ENCODE results near the gene CD5L. TPM values are rescaled to one million over a fixed set of nuclear protein-coding genes. Genes with fewer than 3 reads are reported as not detected.

Gene CD5L
- total and polyA plus RNA-seq, 2 donors (not counting 1 experiment from before 2014, with no cell fraction given): 0.17 TPM; not detected in 1

- peak within 1 kb of the TSS; percentile 87 for H3K9ac ChIP-seq (ENCODE audit: low read length)
- intact Hi-C loops (cut with micrococcal nuclease): loop anchor here (1.0 to 2.0 kb wide), 4 partner anchors 14 to 46 kb away; no protein-coding TSS in a partner anchor
- POLR2A ChIA-PET: interaction anchor here (0.6 to 1.4 kb wide), 7 partner anchors 9 to 46 kb away, joined by 3 to 11 read pairs (median 3); no protein-coding TSS in a partner anchor
- no peaks in the 10 kb centered on the region for H3K27me3 ChIP-seq (replicated peaks in 1 of 4; ENCODE audit: control extremely low read depth in 1 of 4, control insufficient read depth in 3 of 4, insufficient read depth in 4 of 4, low read length in 3 of 4)
- peaks cover 55% of the 10 kb centered on the region for H3K4me1 Mint-ChIP-seq
- H3K27me3 Mint-ChIP-seq: no peaks in the 10 kb centered on the region
- H3K4me3 ChIP-seq (ENCODE audit: control extremely low read depth in 1 of 5, extremely low read depth in 1 of 5, insufficient read depth in 1 of 5, low read depth in 2 of 5, low read length in 4 of 5): peak within 1 kb of the TSS; percentile 66 to 97 (median 84)
- H3K4me1 ChIP-seq (ENCODE audit: control insufficient read depth in 2 of 2, insufficient read depth in 2 of 2, low read length in 2 of 2): peaks cover 20 to 23% of the 10 kb centered on the region in 2 donors
- H3K4me2 ChIP-seq (replicated peaks; ENCODE audit: low read depth, low read length, poor library complexity, severe bottlenecking): peak within 1 kb of the TSS; percentile 77
- H3K9me3 ChIP-seq (ENCODE audit: control extremely low read depth in 1 of 3, control insufficient read depth in 2 of 3, insufficient read depth in 1 of 3, low read length in 2 of 3): no peaks in the 10 kb centered on the region
- no peak within 1 kb of the TSS for H3K27ac Mint-ChIP-seq
- TF ChIP-seq CTCF (IDR thresholded peaks at IDR 0.05) (no peak), EZH2 (IDR thresholded peaks at IDR 0.05; ENCODE audit: borderline replicate concordance, insufficient read depth, low read depth, low read length, poor library complexity, severe bottlenecking) (no peak)
- no peak within 1 kb of the TSS for H3K4me3 Mint-ChIP-seq
- H4K20me1 ChIP-seq (ENCODE audit: control insufficient read depth, insufficient read depth, low read length, poor library complexity, severe bottlenecking): no peaks in the 10 kb centered on the region
- peak within 1 kb of the TSS; percentile 39 for H2AFZ ChIP-seq (ENCODE audit: insufficient read depth, low read depth, low read length, poor library complexity, severe bottlenecking)
- CTCF ChIA-PET: interaction anchor here (0.9 to 3.6 kb wide), 14 partner anchors 10 to 239 kb away, joined by 3 to 26 read pairs (median 6); no protein-coding TSS in a partner anchor
- DNase-seq (peak; percentile 77), ATAC-seq (ENCODE audit: low read depth) (peak; percentile 86)
- H3K9me3 Mint-ChIP-seq (ENCODE audit: insufficient read depth): no peaks in the 10 kb centered on the region
- H3K79me2 ChIP-seq (ENCODE audit: control insufficient read depth, insufficient read depth, low read length): peaks cover 95% of the 10 kb centered on the region
- peak within 1 kb of the TSS; percentile 50 to 83 for H3K27ac ChIP-seq (ENCODE audit: low read length in 2 of 2)
- no CpG with 5 or more reads among the region's 3 CpGs for WGBS (ENCODE audit: insufficient coverage)
- H3K36me3 ChIP-seq (replicated peaks in 1 of 2; ENCODE audit: control extremely low read depth in 1 of 2, control insufficient read depth in 1 of 2, extremely low read depth in 1 of 2, insufficient read depth in 2 of 2, low read length in 1 of 2): peaks cover 0 to 4% of the 10 kb centered on the region in 2 experiments
These were observed 21.7 kb downstream of the CD5L start, which contains the start of gene FCRL1 for GRCh38 chr1:157819896-157820295. Gene FCRL1 (minus strand): TSS chr1:157820120. CDS start chr1:157820037, 83 bp downstream.

GRCh38 chr1:157819215-157819614 lies 22.4 kb downstream of the CD5L start:
- peaks cover 0 to 7% of the 10 kb centered on the region in 2 experiments for H3K36me3 ChIP-seq (replicated peaks in 1 of 2; ENCODE audit: control extremely low read depth in 1 of 2, control insufficient read depth in 1 of 2, extremely low read depth in 1 of 2, insufficient read depth in 2 of 2, low read length in 1 of 2)
- ATAC-seq (ENCODE audit: low read depth) (peak; percentile 25), DNase-seq (no peak)
- H3K4me1 Mint-ChIP-seq: peaks cover 57% of the 10 kb centered on the region
- no peak overlapping the region for H3K27ac Mint-ChIP-seq
- no peaks in the 10 kb centered on the region for H3K9me3 Mint-ChIP-seq (ENCODE audit: insufficient read depth)
- H3K4me1 ChIP-seq (ENCODE audit: control insufficient read depth in 2 of 2, insufficient read depth in 2 of 2, low read length in 2 of 2): peaks cover 20 to 25% of the 10 kb centered on the region in 2 donors
- WGBS (ENCODE audit: insufficient coverage): 5% methylated on average over 2 of the region's 2 CpGs
- no peak for TF ChIP-seq CTCF (IDR thresholded peaks at IDR 0.05)
- TF ChIP-seq EZH2 (IDR thresholded peaks at IDR 0.05; ENCODE audit: borderline replicate concordance, insufficient read depth, low read depth, low read length, poor library complexity, severe bottlenecking): no peak
- peak overlapping the region; percentile 50 to 83 for H3K27ac ChIP-seq (ENCODE audit: low read length in 2 of 2)
- H4K20me1 ChIP-seq (ENCODE audit: control insufficient read depth, insufficient read depth, low read length, poor library complexity, severe bottlenecking): no peaks in the 10 kb centered on the region
- no peaks in the 10 kb centered on the region for H3K27me3 ChIP-seq (replicated peaks in 1 of 4; ENCODE audit: control extremely low read depth in 1 of 4, control insufficient read depth in 3 of 4, insufficient read depth in 4 of 4, low read length in 3 of 4)
- peak overlapping the region; percentile 39 for H2AFZ ChIP-seq (ENCODE audit: insufficient read depth, low read depth, low read length, poor library complexity, severe bottlenecking)
- ChIA-PET CTCF (interaction anchor here (0.9 to 3.6 kb wide), 13 partner anchors 11 to 238 kb away, joined by 3 to 26 read pairs (median 5); partner anchors contain the start of gene FCRL2), POLR2A (interaction anchor here (1.2 to 1.4 kb wide), 3 partner anchors 10 to 45 kb away, joined by 3 to 5 read pairs (median 3); no protein-coding TSS in a partner anchor)
- intact Hi-C loops (cut with micrococcal nuclease): no loop called here
- peak overlapping the region; percentile 77 for H3K4me2 ChIP-seq (replicated peaks; ENCODE audit: low read depth, low read length, poor library complexity, severe bottlenecking)
- no peak overlapping the region for H3K4me3 Mint-ChIP-seq
- H3K4me3 ChIP-seq (ENCODE audit: control extremely low read depth in 1 of 5, extremely low read depth in 1 of 5, insufficient read depth in 1 of 5, low read depth in 2 of 5, low read length in 4 of 5): peak overlapping the region; percentile 66 to 97 (median 84)
- H3K79me2 ChIP-seq (ENCODE audit: control insufficient read depth, insufficient read depth, low read length): peaks cover 95% of the 10 kb centered on the region
- H3K9ac ChIP-seq (ENCODE audit: low read length): peak overlapping the region; percentile 87
- no peaks in the 10 kb centered on the region for H3K27me3 Mint-ChIP-seq
- no peaks in the 10 kb centered on the region for H3K9me3 ChIP-seq (ENCODE audit: control extremely low read depth in 1 of 3, control insufficient read depth in 2 of 3, insufficient read depth in 1 of 3, low read length in 2 of 3)

Measured in B cell (primary cell).